ENCODE data around the gene MACF1.
"Not testable (repeated sequence)": the region's sequence is repeated elsewhere in the genome, so short reads cannot be mapped to it uniquely, and the experiment has no call there.

The MACF1 gene

DNA sequence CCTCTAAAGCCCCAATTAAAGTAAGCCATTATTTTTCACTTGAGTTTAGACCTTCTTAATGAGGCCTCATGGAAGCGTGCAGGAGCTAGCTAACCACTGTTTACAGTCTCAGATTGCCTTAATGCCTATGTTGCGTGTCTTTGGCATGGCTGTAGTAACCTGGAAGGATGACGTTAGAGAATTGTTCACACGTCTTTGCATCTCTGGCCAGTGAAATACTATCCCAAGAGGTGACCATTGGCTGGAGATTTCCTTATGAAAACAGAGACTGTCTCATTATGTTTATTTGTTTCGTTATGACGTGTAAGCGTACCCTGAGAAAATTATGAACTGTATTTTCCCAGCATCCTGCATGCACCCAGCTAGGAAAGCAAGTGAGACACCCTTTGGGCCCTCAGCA, 268.3 kb downstream of the MACF1 start:
- Mint-ChIP-seq H3K27me3 (no peaks in the 10 kb centered on the region), H3K4me1 (ENCODE audit: low read depth) (no peaks in the 10 kb centered on the region), H3K36me3 (ENCODE audit: low read depth) (peaks cover 27% of the 10 kb centered on the region), H3K27ac (no peak overlapping the region), H3K9me3 (no peaks in the 10 kb centered on the region), H3K4me3 (no peak overlapping the region)

DNA sequence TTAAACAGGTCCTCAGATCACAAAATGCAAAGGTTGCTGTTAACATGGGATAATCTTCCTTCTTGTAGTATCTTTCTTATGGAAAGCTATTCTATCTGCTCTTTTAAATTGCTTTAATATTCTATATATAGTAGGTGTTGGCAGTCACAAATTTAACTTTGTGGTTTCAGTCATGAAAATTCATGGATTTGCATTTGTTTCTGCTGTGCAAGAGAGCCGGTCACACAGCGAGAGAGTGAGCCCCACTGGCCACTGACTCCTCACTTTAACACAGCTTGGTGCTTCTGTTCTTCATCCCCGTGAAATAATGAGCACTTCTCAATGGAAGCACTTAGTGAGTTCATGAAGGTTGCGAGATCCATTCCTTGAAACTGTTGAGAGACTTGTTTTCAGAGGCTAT, 268.8 kb downstream of the MACF1 start:
- Mint-ChIP-seq H3K27me3 (no peaks in the 10 kb centered on the region), H3K36me3 (ENCODE audit: low read depth) (peaks cover 27% of the 10 kb centered on the region), H3K9me3 (no peaks in the 10 kb centered on the region), H3K4me3 (no peak overlapping the region), H3K4me1 (ENCODE audit: low read depth) (no peaks in the 10 kb centered on the region), H3K27ac (no peak overlapping the region)

DNA sequence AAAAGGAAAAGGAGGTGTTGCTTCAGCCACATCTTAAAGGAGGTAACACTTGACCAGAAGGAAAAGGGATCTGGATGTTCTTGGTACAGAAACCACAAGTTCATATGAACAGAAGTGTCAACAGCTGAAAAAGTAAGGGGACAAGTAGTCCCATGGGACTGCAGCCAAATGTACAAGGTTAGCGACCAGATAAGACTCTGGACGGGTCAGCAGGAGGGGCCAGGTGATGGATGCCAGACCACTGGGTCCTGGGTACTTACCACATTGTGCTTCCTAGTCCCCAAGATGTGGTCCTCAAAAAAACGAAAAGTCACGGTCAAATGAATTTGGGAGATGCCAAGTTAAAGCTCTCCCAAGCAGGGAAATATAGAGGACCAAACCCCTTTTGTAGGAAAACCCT, 270.3 kb downstream of the MACF1 start:
- H3K27ac Mint-ChIP-seq, result no peak overlapping the region
- H3K36me3 Mint-ChIP-seq (ENCODE audit: low read depth), result peaks cover 31% of the 10 kb centered on the region
- no peaks in the 10 kb centered on the region for H3K4me1 Mint-ChIP-seq (ENCODE audit: low read depth)
- no peaks in the 10 kb centered on the region for H3K9me3 Mint-ChIP-seq
- no peak overlapping the region for H3K4me3 Mint-ChIP-seq
- no peaks in the 10 kb centered on the region for H3K27me3 Mint-ChIP-seq

DNA sequence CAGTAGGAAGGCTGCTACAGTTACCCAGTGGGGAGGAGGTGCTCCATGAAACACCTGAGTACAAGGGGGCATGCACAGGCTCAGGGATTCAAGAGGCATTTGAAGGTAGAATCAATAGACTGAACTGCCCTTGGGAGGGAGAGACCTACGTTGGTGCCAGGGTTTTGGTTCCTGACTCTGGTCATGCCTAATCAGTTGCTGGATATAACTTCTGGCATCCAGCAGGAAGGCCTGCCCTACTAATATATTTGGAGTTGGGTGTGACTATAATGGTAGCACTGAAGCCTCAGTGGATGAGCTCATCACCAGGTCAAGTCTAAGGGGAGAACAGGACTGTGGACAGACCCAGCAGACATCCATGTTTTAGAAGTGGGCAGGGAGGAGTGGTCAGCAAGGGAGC, 271.1 kb downstream of the MACF1 start:
- not testable (repeated sequence) for H3K4me3 Mint-ChIP-seq; H3K27ac Mint-ChIP-seq; H3K9me3 Mint-ChIP-seq; H3K27me3 Mint-ChIP-seq; H3K4me1 Mint-ChIP-seq (ENCODE audit: low read depth)
- H3K36me3 Mint-ChIP-seq (ENCODE audit: low read depth), result peaks cover 36% of the 10 kb centered on the region

DNA sequence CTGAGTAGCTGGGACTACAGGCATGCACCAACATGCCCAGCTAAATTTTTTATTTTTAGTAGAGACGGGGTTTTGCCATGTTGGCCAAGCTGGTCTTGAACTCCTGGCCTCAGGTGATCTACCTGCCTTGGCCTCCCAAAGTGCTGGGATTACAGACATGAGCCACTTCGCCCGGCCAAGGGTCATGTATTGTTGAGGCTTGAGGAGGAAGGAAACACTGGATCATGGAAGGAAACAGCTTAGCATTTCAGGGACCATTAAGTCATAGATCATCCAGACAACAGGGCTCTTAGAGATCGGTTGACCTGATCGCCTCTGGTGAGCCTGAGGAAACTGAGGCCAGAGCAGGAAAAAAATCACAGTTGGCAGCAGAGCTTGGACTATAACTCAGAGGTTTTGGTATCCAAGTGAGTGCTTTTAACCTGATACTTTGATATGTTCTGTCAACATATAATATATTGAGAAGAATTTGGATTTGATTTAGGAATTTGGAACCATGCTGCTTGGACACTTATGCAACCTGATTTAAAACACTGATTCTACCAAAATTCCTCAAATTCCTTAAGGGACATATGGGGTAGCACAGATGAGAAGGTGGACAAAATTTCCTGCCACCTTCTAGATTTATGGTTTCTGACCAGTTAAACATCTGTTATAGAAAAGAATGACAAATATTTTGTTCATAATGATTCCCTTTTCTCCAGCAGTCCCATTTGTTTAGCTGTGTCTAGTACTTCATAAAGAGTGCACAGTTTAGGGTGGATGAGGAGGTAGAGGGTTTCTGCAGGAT, 273.8 kb downstream of the MACF1 start:
- no peaks in the 10 kb centered on the region for H3K4me1 Mint-ChIP-seq (ENCODE audit: low read depth)
- H3K36me3 Mint-ChIP-seq (ENCODE audit: low read depth), result peaks cover 40% of the 10 kb centered on the region
- no peak overlapping the region for H3K27ac Mint-ChIP-seq
- no peak overlapping the region for H3K4me3 Mint-ChIP-seq
- no peaks in the 10 kb centered on the region for H3K27me3 Mint-ChIP-seq
- no peaks in the 10 kb centered on the region for H3K9me3 Mint-ChIP-seq

DNA sequence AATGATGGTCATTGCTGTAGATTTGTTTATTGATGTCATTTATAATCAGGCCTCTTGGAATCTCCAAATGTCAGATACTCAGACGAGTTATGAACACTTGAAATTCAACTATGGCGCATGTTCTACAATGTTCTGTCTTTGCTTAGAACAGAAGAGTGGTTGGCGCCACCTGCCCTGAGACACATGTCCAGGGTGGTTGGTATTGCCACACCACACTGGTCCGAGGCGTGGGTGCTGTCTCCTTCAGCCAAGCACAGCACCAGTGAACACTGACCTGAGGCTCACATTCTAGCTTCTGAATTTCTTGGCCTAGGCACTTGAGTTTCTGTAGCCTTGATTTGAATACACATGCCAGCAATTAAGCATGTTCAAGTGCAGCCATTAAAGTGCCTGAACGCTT, 276.8 kb downstream of the MACF1 start:
- H3K4me1 Mint-ChIP-seq (ENCODE audit: low read depth), result no peaks in the 10 kb centered on the region
- no peak overlapping the region for H3K27ac Mint-ChIP-seq
- H3K9me3 Mint-ChIP-seq, result no peaks in the 10 kb centered on the region
- H3K36me3 Mint-ChIP-seq (ENCODE audit: low read depth), result peaks cover 46% of the 10 kb centered on the region
- no peak overlapping the region for H3K4me3 Mint-ChIP-seq
- no peaks in the 10 kb centered on the region for H3K27me3 Mint-ChIP-seq

DNA sequence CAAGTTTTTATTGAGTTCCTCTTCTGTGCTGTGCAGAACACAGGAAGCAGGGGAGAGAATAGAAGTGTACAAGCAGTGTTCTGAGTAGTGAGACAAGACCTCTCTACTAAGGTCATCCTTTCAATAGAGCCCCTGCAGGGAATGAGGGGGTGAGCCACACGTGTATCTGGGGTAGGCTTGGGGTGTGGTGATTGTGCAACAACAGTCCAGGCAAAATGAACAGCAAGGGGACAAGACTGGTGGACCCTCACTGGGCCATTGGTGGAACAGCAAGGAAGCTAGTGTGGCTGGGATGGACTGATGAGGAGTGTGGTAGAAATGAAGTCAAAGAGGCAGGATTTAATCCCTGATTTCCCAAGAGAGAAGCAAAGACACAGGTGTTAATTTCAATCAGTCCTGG, 278.8 kb downstream of the MACF1 start:
- Mint-ChIP-seq H3K27ac (peak overlapping the region; percentile 24), H3K4me1 (ENCODE audit: low read depth) (no peaks in the 10 kb centered on the region), H3K27me3 (no peaks in the 10 kb centered on the region), H3K36me3 (ENCODE audit: low read depth) (peaks cover 51% of the 10 kb centered on the region), H3K9me3 (no peaks in the 10 kb centered on the region), H3K4me3 (no peak overlapping the region)

DNA sequence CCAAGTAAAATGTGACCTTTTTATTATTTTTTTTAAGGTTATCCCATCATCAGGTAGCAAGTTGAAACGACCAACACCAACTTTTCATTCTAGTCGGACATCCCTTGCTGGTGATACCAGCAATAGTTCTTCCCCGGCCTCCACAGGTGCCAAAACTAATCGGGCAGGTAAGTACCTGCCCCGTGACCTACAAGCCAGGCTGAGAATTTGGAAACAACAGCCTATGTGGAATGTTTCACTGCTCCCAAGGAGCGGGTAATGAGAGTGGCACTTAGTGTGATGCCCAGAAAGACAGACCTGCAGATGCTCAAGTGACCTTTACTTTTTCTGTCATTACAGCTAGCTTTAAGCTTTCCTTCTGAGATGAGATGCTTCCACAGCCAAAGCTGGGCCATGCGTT, 280.1 kb downstream of the MACF1 start:
- Mint-ChIP-seq H3K9me3 (no peaks in the 10 kb centered on the region), H3K27me3 (no peaks in the 10 kb centered on the region), H3K4me1 (ENCODE audit: low read depth) (no peaks in the 10 kb centered on the region), H3K36me3 (ENCODE audit: low read depth) (peaks cover 43% of the 10 kb centered on the region), H3K4me3 (no peak overlapping the region), H3K27ac (no peak overlapping the region)

DNA sequence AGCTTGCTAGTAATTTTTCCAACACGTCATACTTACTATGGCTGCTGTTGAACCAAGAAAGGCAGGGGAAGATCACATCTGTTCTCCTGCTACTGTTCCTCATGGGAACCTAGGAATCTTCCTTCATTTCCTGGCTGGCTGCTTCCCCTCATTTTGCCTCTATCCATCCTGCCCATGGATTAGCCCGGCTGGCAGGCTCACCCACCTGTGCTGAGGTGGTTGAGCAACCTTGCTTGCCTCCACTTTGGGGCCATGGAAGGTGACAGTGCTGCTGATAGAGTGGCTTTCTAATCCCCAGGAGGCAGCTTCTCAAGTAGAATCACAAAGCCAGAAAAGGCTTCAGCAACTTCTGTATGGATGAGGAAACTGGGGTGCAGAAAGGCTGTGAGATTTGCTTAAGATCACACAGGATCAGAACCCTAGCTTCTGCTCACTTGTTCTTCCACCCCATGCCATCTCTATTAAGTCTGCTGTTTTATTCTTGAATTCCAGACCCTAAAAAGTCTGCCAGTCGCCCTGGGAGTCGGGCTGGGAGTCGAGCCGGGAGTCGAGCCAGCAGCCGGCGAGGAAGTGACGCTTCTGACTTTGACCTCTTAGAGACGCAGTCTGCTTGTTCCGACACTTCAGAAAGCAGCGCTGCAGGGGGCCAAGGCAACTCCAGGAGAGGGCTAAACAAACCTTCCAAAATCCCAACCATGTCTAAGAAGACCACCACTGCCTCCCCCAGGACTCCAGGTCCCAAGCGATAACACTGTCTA, 280.7 kb downstream of the MACF1 start:
- Mint-ChIP-seq H3K27ac (no peak overlapping the region), H3K36me3 (ENCODE audit: low read depth) (peaks cover 37% of the 10 kb centered on the region), H3K4me3 (no peak overlapping the region)

DNA sequence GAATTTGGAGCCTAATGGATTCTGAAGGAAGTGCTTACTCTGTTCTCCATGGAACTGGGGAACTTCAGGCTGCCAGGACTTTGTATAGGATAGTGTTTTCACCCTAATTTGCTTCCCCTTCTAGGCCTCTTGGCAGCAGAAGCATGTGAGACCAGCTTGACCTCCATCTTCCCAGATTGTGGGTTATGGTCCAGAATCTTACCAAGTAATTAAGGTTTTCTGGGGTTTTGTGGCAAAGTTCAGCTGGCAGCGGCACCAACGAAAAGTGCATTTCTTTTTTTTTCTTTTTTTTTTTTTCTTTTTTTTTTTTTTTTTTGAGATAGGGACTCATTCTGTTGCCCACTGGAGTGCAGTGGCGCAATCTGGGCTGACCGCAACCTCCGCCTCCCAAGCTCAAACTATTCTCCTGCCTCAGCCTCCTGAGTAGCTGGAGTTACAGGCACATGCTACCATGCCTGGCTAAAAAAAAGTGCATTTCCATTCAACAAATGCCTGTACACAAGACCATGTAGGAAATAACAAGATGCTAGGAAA, 283.6 kb downstream of the MACF1 start:
- peaks cover 4% of the 10 kb centered on the region for H3K4me1 Mint-ChIP-seq (ENCODE audit: low read depth)
- H3K27me3 Mint-ChIP-seq, result peaks cover 14% of the 10 kb centered on the region
- no peaks in the 10 kb centered on the region for H3K9me3 Mint-ChIP-seq
- H3K27ac Mint-ChIP-seq, result no peak overlapping the region
- peaks cover 20% of the 10 kb centered on the region for H3K36me3 Mint-ChIP-seq (ENCODE audit: low read depth)
- H3K4me3 Mint-ChIP-seq, result no peak overlapping the region

More for the DNA sequence above, 280.7 kb downstream of the MACF1 start:
- Mint-ChIP-seq H3K27me3 (peaks cover under 1% of the 10 kb centered on the region), H3K4me1 (ENCODE audit: low read depth) (no peaks in the 10 kb centered on the region), H3K9me3 (no peaks in the 10 kb centered on the region)

DNA sequence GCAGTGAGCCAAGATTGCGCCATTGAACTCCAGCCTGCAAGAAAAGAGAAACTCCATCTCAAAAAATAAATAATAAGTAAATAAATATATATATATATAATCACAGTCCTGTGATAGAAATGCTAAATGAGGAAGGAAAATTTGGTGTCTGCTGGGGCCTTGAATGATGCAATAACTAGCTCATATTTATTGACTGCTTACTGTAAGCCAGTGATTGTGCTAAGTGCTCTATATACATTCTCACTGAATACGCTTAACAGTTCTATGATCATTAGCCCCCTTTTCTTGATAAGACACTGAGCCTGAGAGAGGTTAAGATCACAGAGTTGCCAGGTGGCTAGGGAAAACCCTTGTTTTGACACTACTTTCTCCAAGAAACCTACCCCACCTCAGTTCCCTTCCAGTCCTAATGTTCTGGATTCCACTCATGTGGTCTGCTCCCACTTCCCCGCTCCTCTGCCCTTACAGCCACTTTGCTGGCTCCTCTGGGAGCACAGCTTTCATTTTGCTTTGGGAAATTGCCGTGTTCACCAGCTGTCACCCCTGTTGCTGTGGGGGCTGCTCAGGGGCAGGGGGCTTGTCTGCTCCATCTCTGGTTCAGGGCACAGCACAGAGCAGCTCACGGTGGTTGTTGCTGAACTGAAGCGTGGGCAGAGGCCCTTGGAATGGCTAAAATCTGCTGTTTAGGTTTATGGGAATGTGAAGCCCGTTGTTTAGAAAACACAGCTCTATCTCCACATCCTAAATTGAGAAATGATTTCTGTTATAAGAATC, 284.5 kb downstream of the MACF1 start:
- peaks cover 22% of the 10 kb centered on the region for H3K27me3 Mint-ChIP-seq
- H3K4me3 Mint-ChIP-seq, result no peak overlapping the region
- H3K36me3 Mint-ChIP-seq (ENCODE audit: low read depth), result peaks cover 14% of the 10 kb centered on the region
- H3K9me3 Mint-ChIP-seq, result no peaks in the 10 kb centered on the region
- peaks cover 4% of the 10 kb centered on the region for H3K4me1 Mint-ChIP-seq (ENCODE audit: low read depth)
- H3K27ac Mint-ChIP-seq, result no peak overlapping the region

DNA sequence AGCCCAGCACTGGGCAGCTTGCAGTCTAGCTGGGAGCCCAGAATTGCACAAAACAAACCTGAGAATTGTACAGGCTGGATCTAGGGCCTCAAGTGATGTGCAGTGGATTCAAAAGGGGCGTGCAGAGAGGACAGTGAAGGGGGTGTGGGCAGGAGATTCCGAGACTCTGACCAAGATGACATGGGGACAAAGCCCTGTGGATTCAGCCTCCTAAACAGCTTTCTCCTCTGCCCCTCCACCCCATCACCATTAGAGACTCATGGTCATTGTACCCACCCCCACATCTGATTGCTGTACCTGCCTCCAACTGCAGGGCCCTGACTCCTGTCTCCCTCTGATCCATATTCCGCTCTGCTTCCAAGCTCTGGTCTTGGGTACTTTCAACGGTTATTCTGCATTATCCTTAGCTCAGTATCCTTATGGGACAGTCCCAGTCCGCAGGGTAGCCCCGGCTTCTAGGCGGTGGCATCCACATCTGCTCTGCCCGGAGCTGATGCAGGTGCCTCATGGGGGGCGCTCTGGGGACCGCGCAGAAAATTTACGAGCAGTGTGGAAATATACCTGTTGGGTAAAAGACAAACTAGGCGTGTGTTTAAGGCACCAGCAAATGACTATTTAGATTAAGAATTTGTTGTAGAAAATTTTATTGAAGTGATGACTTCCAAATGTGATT, 285.2 kb downstream of the MACF1 start:
- H3K9me3 Mint-ChIP-seq, result no peaks in the 10 kb centered on the region
- peaks cover 14% of the 10 kb centered on the region for H3K36me3 Mint-ChIP-seq (ENCODE audit: low read depth)
- H3K27ac Mint-ChIP-seq, result no peak overlapping the region
- H3K4me3 Mint-ChIP-seq, result no peak overlapping the region
- peaks cover 28% of the 10 kb centered on the region for H3K27me3 Mint-ChIP-seq
- H3K4me1 Mint-ChIP-seq (ENCODE audit: low read depth), result peaks cover 4% of the 10 kb centered on the region

DNA sequence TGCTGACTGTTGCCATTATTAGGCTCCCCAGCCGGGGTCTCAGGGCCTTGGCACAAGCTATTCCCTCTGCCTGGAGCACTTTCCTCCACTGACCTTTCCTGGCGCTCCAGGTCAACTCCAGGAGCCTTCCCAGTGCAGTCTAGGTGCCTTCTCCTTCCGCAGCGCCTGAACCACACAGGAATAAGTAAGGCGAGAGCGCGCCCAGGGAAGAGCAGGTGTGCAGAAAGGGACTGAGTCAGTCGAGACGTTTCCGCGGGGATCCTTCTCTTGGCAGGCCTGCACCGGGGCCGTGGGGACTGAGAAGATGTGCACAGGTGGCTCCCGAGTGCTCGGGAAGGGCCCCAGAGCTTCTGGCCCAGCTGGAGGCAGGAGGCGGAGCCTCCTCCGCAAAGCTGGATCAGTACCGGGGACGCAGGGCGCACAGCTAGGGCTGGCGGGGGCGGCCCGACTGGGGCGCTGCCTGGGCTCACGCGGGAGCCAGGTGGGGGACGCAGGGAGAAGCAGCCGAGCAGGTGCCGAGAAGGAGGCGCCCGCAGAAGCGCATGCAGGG, 286.2 kb downstream of the MACF1 start:
- H3K27me3 Mint-ChIP-seq, result peaks cover 28% of the 10 kb centered on the region
- no peak overlapping the region for H3K27ac Mint-ChIP-seq
- peak overlapping the region; percentile 30 for H3K4me3 Mint-ChIP-seq
- peaks cover 4% of the 10 kb centered on the region for H3K4me1 Mint-ChIP-seq (ENCODE audit: low read depth)
- H3K36me3 Mint-ChIP-seq (ENCODE audit: low read depth), result peaks cover 7% of the 10 kb centered on the region
- no peaks in the 10 kb centered on the region for H3K9me3 Mint-ChIP-seq

DNA sequence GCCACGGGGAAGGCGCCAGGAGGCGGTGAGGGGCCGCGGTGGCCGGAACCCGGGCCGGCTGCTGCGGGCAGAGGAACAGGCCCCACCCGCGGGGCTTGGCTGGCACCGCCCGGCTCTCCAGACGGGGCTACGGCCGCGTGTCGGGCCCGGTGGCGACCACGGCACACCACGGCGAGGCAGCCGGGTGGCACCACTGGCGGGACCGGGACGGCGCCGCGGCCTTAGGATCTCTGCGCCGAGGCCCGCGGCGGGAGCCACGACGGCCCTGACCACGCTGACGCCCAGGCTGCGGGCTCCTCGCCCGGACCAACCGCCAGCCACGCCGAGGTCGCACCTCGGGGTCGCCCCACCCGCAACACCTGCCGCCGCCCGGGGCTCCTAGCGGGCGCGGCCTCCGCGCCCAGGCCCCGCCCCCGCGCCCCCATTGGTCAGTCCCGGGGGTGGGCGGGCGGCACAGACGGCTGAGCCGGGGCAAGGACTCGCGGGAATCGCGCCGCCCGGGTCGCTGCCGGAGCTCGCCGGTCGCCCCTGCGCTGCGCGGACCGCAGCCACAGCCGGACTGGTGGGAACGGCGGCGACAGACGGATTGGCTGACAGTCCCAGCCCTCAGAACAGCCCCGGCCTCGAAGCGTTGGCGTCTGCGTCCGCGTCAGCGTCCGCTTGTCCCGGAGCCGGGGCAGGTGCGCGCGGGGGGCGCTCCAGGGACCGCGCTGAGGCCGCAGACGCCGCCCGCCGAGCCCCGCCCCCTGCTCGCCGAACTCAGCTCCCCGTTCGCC, 286.8 kb downstream of the MACF1 start, which contains the start of gene BMP8A:
BMP8A (plus strand) TSS at position 491 of the 776 bp plus-strand sequence. CDS start 356 bp downstream, outside the sequence.
- Mint-ChIP-seq H3K4me1 (ENCODE audit: low read depth) (peaks cover 4% of the 10 kb centered on the region), H3K27me3 (peaks cover 28% of the 10 kb centered on the region), H3K36me3 (ENCODE audit: low read depth) (peaks cover 5% of the 10 kb centered on the region), H3K4me3 (peak within 1 kb of the TSS; percentile 63), H3K9me3 (no peaks in the 10 kb centered on the region), H3K27ac (no peak within 1 kb of the TSS)

Data from stimulated activated naive CD8-positive, alpha-beta T cell treated with anti-CD3 and anti-CD28 coated beads, Interleukin-15, Interleukin-2, amounts not matched to agents 100 ng/mL and 50 ng/mL, for 24 hours (primary cell).